Gastrocnemius medialis (tissue), 4 donors: ENCODE results near the gene SNCA.

ENCODE experiments used
- CTCF ChIP-seq, 5 experiments: fragments of 450-650 bp in 3 of 5; fragments of 200-600 bp in 2 of 5; sonication (generic) in 2 of 5; IDR thresholded peaks in 4 of 5; conservative IDR thresholded peaks in 1 of 5; 1 replicate in 4 of 5; 2 replicates in 1 of 5; pipeline ENCODE4 v1.5.1; 2016 to 2019; ENCODE audit warnings: antibody characterized with exemption in 5 of 5, mild to moderate bottlenecking in 3 of 5, moderate library complexity in 3 of 5
- POLR2A ChIP-seq, 2 donors: fragments of 450-650 bp; IDR thresholded peaks; one replicate each; pipeline ENCODE4 v1.6.1; 2017; ENCODE audit warnings: antibody characterized with exemption in 2 of 2, mild to moderate bottlenecking in 2 of 2, moderate library complexity in 2 of 2

DNA sequence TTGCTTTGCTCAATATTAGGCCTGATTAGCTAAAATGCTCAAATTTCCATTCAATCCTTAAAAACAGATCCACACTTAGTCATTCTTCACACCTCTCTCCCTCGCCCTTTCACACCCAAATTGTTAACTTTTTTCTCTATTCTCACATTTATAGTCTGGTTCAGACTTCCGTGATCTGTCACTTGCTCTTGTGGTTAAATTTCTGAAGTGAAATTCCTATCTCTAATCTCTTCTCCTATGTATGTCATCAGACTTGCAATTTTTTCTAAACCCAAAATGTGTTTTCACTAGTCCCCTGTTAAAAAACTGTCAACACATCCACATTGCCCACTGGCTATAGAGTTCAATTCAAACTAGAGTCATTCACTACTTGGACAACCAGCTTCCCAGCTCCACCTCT, 63.2 kb downstream of the SNCA start:
- no peak for TF ChIP-seq CTCF (IDR thresholded peaks at IDR 0.05 in 4 of 5, conservative IDR thresholded peaks at IDR 0.05 in 1 of 5)
- TF ChIP-seq POLR2A (IDR thresholded peaks at IDR 0.05): no peak
